ENCODE measurements around the gene PDE10A.

DNA sequence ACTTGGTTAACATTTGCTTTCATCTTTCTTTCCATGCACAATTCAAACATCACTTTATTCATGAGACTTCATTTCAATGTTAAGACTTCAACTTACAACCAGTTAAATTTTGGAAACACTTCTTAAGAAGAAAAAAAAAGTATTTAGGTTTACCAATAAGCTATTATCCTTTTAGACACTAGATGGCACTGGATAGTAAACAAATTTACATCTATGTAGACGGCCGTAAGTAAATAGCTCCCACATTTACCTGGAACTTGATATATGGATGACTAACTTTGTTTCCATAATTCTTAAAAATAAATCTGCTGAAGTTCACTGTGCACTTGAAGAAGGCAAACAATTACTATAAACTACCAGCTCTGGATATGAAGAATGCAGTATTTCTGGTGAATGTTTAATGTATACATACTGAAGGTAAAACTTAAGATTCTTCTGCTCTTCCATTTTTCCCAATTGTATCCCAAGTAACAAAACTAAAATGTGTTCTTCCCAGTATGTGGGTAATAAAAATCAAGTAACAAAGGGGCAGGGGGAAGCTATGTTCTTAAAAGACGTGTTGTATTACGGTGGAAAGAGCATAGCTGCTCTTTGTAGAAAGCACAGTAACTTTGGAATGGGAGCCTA lies 223.0 kb downstream of the PDE10A start:
- TF ChIP-seq, protein P1, sequence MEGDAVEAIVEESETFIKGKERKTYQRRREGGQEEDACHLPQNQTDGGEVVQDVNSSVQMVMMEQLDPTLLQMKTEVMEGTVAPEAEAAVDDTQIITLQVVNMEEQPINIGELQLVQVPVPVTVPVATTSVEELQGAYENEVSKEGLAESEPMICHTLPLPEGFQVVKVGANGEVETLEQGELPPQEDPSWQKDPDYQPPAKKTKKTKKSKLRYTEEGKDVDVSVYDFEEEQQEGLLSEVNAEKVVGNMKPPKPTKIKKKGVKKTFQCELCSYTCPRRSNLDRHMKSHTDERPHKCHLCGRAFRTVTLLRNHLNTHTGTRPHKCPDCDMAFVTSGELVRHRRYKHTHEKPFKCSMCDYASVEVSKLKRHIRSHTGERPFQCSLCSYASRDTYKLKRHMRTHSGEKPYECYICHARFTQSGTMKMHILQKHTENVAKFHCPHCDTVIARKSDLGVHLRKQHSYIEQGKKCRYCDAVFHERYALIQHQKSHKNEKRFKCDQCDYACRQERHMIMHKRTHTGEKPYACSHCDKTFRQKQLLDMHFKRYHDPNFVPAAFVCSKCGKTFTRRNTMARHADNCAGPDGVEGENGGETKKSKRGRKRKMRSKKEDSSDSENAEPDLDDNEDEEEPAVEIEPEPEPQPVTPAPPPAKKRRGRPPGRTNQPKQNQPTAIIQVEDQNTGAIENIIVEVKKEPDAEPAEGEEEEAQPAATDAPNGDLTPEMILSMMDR (IDR thresholded peaks at IDR 0.05) = peak in 1 of 4 experiments; percentile 37
- no peak for TF ChIP-seq EP300 (IDR thresholded peaks at IDR 0.05)

All from sigmoid colon (tissue), 4 donors.